Measurements from ENCODE around the gene FYN. TPM values are rescaled to one million over a fixed set of nuclear protein-coding genes. Genes with fewer than 3 reads are reported as not detected.

Gene FYN
- polyA plus RNA-seq, 1 experiment: 55.1 TPM

GRCh38 chr6:111846066-111846465 lies 27.2 kb downstream of the FYN start:
- Histone ChIP-seq H3K36me3 (ENCODE audit: control insufficient read depth, insufficient read depth, low read length) (0 out of 2 replicates have a peak, but pooled peaks cover 3% of the 10 kb centered on the region), H3K4me3 (ENCODE audit: low read depth, low read length) (no peak overlapping the region), H3K27me3 (ENCODE audit: control insufficient read depth, insufficient read depth, low read length) (no peaks in the 10 kb centered on the region)
- TF ChIP-seq CTCF (IDR thresholded peaks at IDR 0.05; ENCODE audit: insufficient read depth, low read depth, low read length): no peak
- no peak for DNase-seq (ENCODE audit: low read depth)
- CTCF ChIA-PET: interaction anchor here (0.6 kb wide), 1 partner anchor 63 kb away, joined by 3 read pairs; no protein-coding TSS in a partner anchor
- POLR2A ChIA-PET: no interaction called here

- no peaks in the 10 kb centered on the region for H3K27me3 ChIP-seq (ENCODE audit: control insufficient read depth, insufficient read depth, low read length)
- TF ChIP-seq CTCF (IDR thresholded peaks at IDR 0.05; ENCODE audit: insufficient read depth, low read depth, low read length): no peak
- no peak overlapping the region for H3K4me3 ChIP-seq (ENCODE audit: low read depth, low read length)
- H3K36me3 ChIP-seq (ENCODE audit: control insufficient read depth, insufficient read depth, low read length): 0 out of 2 replicates have a peak, but pooled peaks cover 3% of the 10 kb centered on the region
- no peak for DNase-seq (ENCODE audit: low read depth)
- ChIA-PET CTCF (interaction anchor here (0.6 kb wide), 1 partner anchor 62 kb away, joined by 3 read pairs; no protein-coding TSS in a partner anchor), POLR2A (no interaction called here)
Observed at GRCh38 chr6:111845441-111845871, 27.8 kb downstream of the FYN start.

DNA sequence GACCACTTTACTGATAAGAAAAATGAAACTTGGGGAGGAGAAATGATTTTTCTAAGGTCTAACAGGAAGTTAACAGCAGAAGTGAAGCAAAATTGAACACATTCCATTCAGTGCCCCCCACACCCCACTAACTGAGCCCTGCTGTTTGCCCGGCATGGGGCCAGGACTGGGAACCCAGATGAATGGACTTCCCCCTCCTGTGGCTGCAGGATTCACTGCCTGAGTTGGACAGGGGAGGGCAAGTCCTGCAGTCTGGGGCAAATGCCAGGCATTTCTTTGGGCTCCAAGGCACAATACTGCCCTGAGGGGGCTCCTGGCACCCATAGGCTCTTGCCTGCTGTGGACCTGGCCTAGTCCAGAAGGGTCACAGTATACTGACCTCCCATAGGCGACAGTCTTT lies 28.3 kb downstream of the FYN start:
- TF ChIP-seq CTCF (IDR thresholded peaks at IDR 0.05; ENCODE audit: insufficient read depth, low read depth, low read length): no peak
- POLR2A ChIA-PET: no interaction called here
- no peak for DNase-seq (ENCODE audit: low read depth)
- Histone ChIP-seq H3K4me3 (ENCODE audit: low read depth, low read length) (no peak overlapping the region), H3K27me3 (ENCODE audit: control insufficient read depth, insufficient read depth, low read length) (no peaks in the 10 kb centered on the region), H3K36me3 (ENCODE audit: control insufficient read depth, insufficient read depth, low read length) (0 out of 2 replicates have a peak, but pooled peaks cover 3% of the 10 kb centered on the region)
- CTCF ChIA-PET: no interaction called here

GRCh38 chr6:111844376-111844775 lies 28.9 kb downstream of the FYN start:
- no peak for DNase-seq (ENCODE audit: low read depth)
- no peak for TF ChIP-seq CTCF (IDR thresholded peaks at IDR 0.05; ENCODE audit: insufficient read depth, low read depth, low read length)
- CTCF ChIA-PET: no interaction called here
- no peak overlapping the region for H3K4me3 ChIP-seq (ENCODE audit: low read depth, low read length)
- no peaks in the 10 kb centered on the region for H3K27me3 ChIP-seq (ENCODE audit: control insufficient read depth, insufficient read depth, low read length)
- POLR2A ChIA-PET: no interaction called here
- H3K36me3 ChIP-seq (ENCODE audit: control insufficient read depth, insufficient read depth, low read length): 0 out of 2 replicates have a peak, but pooled peaks cover 1% of the 10 kb centered on the region

DNA sequence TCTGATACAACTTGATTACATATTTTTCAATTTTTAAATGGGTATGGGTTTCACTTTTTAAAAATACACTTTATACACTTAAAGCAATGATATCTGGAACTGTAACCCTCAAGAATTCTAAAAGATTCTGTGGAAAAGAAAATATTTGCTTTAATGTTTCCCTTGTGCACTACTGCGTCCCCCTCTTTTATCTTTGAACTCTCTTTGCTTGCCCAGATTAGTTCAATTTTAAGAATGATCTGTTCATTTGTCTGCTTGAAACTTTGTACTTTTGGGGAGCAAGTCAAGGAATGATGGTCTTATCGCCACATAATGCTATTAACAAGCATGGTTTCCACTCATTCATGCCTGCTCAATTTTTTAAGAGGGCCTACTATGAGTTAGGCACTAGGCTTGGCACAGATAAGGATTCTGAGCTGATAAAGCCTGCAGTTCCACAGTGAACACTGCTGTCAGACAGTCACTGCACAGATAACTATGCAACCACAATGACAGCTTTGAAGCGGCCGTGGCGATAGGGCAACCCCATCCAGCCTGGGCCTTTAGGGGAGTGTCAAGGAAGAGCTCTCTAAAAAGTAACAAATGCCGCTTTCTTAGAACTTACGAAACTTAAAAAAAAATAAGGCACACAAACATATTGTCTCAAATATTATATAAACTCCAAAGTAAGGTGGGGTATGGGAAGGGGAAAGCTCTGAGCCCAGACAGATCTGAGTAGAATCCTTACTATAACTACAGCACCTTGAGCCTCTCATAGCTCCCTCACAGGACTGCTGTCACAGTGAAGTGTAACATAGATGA lies 29.7 kb downstream of the FYN start:
- no peak for TF ChIP-seq CTCF (IDR thresholded peaks at IDR 0.05; ENCODE audit: insufficient read depth, low read depth, low read length)
- H3K27me3 ChIP-seq (ENCODE audit: control insufficient read depth, insufficient read depth, low read length): no peaks in the 10 kb centered on the region
- DNase-seq (ENCODE audit: low read depth): no peak
- ChIA-PET POLR2A (no interaction called here), CTCF (no interaction called here)
- H3K4me3 ChIP-seq (ENCODE audit: low read depth, low read length): no peak overlapping the region
- H3K36me3 ChIP-seq (ENCODE audit: control insufficient read depth, insufficient read depth, low read length): no peaks in the 10 kb centered on the region

Data from BJ (cell line).